ENCODE measurements around the gene GULP1. TPM values are rescaled to one million over a fixed set of nuclear protein-coding genes. Genes with fewer than 3 reads are reported as not detected.

GULP1 gene
- total RNA-seq, 1 experiment from 2014 or later: 75.1 TPM

- DNase-seq (ENCODE audit: low spot score) (no peak), ATAC-seq (no peak)
- Mint-ChIP-seq H3K4me3 (no peak overlapping the region), H3K36me3 (peaks cover 35% of the 10 kb centered on the region), H3K9me3 (peaks cover 36% of the 10 kb centered on the region), H3K27me3 (ENCODE audit: low read depth) (peaks cover 24% of the 10 kb centered on the region), H3K4me1 (peaks cover 46% of the 10 kb centered on the region), H3K27ac (no peak overlapping the region)
- ChIA-PET POLR2A (no interaction called here), CTCF (no interaction called here)
- TF ChIP-seq, protein P1, sequence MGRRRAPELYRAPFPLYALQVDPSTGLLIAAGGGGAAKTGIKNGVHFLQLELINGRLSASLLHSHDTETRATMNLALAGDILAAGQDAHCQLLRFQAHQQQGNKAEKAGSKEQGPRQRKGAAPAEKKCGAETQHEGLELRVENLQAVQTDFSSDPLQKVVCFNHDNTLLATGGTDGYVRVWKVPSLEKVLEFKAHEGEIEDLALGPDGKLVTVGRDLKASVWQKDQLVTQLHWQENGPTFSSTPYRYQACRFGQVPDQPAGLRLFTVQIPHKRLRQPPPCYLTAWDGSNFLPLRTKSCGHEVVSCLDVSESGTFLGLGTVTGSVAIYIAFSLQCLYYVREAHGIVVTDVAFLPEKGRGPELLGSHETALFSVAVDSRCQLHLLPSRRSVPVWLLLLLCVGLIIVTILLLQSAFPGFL (CRISPR knock-in tag; IDR thresholded peaks at IDR 0.05; ENCODE audit: borderline replicate concordance): no peak
- TF ChIP-seq JUN (CRISPR knock-in tag; IDR thresholded peaks at IDR 0.05) (no peak), AFF4 (CRISPR knock-in tag; IDR thresholded peaks at IDR 0.05; ENCODE audit: borderline replicate concordance) (no peak), GTF2I (CRISPR knock-in tag; conservative IDR thresholded peaks at IDR 0.05) (no peak), PRRX2 (CRISPR knock-in tag; IDR thresholded peaks at IDR 0.05) (no peak), ERG (CRISPR knock-in tag; IDR thresholded peaks at IDR 0.05) (no peak), ELF4 (CRISPR knock-in tag; IDR thresholded peaks at IDR 0.05; ENCODE audit: low read depth) (no peak), RELA (CRISPR knock-in tag; IDR thresholded peaks at IDR 0.05; ENCODE audit: borderline replicate concordance) (no peak), USF2 (CRISPR knock-in tag; IDR thresholded peaks at IDR 0.05) (no peak), ZNF423 (CRISPR knock-in tag; IDR thresholded peaks at IDR 0.05) (no peak), ZNF317 (CRISPR knock-in tag; IDR thresholded peaks at IDR 0.05; ENCODE audit: borderline replicate concordance, low read depth) (no peak), NR1H2 (CRISPR knock-in tag; IDR thresholded peaks at IDR 0.05) (no peak)
- TF ChIP-seq, protein P2, sequence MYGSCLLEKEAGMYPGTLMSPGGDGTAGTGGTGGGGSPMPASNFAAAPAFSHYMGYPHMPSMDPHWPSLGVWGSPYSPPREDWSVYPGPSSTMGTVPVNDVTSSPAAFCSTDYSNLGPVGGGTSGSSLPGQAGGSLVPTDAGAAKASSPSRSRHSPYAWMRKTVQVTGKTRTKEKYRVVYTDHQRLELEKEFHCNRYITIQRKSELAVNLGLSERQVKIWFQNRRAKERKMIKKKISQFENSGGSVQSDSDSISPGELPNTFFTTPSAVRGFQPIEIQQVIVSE (CRISPR knock-in tag; IDR thresholded peaks at IDR 0.05; ENCODE audit: borderline replicate concordance): no peak
- TF ChIP-seq, protein P3, sequence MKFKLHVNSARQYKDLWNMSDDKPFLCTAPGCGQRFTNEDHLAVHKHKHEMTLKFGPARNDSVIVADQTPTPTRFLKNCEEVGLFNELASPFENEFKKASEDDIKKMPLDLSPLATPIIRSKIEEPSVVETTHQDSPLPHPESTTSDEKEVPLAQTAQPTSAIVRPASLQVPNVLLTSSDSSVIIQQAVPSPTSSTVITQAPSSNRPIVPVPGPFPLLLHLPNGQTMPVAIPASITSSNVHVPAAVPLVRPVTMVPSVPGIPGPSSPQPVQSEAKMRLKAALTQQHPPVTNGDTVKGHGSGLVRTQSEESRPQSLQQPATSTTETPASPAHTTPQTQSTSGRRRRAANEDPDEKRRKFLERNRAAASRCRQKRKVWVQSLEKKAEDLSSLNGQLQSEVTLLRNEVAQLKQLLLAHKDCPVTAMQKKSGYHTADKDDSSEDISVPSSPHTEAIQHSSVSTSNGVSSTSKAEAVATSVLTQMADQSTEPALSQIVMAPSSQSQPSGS (CRISPR knock-in tag; IDR thresholded peaks at IDR 0.05; ENCODE audit: borderline replicate concordance, low read depth): no peak
Observed at GRCh38 chr2:188414869-188415753, 123.4 kb downstream of the GULP1 start.

DNA sequence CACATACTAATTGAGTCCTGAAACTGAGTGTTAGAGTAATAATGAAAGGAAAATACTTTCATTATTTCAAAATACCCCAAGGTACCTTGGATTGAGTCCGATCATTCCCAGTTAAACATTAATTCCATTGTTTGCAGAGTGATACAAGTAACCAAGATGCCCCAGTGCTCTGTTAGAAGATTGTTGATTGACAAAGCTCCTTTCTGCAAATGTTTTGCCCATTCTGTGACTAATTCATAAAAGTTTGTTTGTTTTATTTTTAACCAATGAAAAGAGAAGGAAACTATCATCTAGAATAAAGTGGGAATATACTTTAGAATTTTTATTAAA lies 124.0 kb downstream of the GULP1 start:
- Mint-ChIP-seq H3K27me3 (ENCODE audit: low read depth) (peaks cover 20% of the 10 kb centered on the region), H3K4me3 (no peak overlapping the region), H3K36me3 (peaks cover 37% of the 10 kb centered on the region), H3K27ac (no peak overlapping the region), H3K9me3 (peaks cover 35% of the 10 kb centered on the region), H3K4me1 (peaks cover 44% of the 10 kb centered on the region)
- ATAC-seq: no peak
- ChIA-PET POLR2A (no interaction called here), CTCF (no interaction called here)
- no peak for DNase-seq (ENCODE audit: low spot score)
- TF ChIP-seq, protein P4, sequence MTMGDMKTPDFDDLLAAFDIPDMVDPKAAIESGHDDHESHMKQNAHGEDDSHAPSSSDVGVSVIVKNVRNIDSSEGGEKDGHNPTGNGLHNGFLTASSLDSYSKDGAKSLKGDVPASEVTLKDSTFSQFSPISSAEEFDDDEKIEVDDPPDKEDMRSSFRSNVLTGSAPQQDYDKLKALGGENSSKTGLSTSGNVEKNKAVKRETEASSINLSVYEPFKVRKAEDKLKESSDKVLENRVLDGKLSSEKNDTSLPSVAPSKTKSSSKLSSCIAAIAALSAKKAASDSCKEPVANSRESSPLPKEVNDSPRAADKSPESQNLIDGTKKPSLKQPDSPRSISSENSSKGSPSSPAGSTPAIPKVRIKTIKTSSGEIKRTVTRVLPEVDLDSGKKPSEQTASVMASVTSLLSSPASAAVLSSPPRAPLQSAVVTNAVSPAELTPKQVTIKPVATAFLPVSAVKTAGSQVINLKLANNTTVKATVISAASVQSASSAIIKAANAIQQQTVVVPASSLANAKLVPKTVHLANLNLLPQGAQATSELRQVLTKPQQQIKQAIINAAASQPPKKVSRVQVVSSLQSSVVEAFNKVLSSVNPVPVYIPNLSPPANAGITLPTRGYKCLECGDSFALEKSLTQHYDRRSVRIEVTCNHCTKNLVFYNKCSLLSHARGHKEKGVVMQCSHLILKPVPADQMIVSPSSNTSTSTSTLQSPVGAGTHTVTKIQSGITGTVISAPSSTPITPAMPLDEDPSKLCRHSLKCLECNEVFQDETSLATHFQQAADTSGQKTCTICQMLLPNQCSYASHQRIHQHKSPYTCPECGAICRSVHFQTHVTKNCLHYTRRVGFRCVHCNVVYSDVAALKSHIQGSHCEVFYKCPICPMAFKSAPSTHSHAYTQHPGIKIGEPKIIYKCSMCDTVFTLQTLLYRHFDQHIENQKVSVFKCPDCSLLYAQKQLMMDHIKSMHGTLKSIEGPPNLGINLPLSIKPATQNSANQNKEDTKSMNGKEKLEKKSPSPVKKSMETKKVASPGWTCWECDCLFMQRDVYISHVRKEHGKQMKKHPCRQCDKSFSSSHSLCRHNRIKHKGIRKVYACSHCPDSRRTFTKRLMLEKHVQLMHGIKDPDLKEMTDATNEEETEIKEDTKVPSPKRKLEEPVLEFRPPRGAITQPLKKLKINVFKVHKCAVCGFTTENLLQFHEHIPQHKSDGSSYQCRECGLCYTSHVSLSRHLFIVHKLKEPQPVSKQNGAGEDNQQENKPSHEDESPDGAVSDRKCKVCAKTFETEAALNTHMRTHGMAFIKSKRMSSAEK (CRISPR knock-in tag; IDR thresholded peaks at IDR 0.05; ENCODE audit: borderline replicate concordance): no peak
- TF ChIP-seq TEAD1 (CRISPR knock-in tag; IDR thresholded peaks at IDR 0.05) (no peak), MAX (CRISPR knock-in tag; IDR thresholded peaks at IDR 0.05) (no peak), SMAD3 (CRISPR knock-in tag; IDR thresholded peaks at IDR 0.05; ENCODE audit: borderline replicate concordance) (no peak)

Measured in WTC11 (cell line).